ENCODE results near the gene TFF3.
A peak's percentile ranks its signal among the peaks of the same experiment; 100 is the strongest.
"Not testable (repeated sequence)": the region's sequence is repeated elsewhere in the genome, so short reads cannot be mapped to it uniquely, and the experiment has no call there.

The TFF3 gene

GRCh38 chr21:42303443-42303842, 11.8 kb downstream of the TFF3 start:
- no peak for DNase-seq

- no peak for DNase-seq
Observed at GRCh38 chr21:42302794-42303193, 12.4 kb downstream of the TFF3 start.

- peak in 1 of 2 experiments; percentile 38 for DNase-seq
Observed at GRCh38 chr21:42302076-42302650, 13.0 kb downstream of the TFF3 start.

GRCh38 chr21:42301371-42302075, 13.7 kb downstream of the TFF3 start:
- no peak for DNase-seq

GRCh38 chr21:42300956-42301355, 14.3 kb downstream of the TFF3 start:
- DNase-seq = no peak

GRCh38 chr21:42300045-42300583, 15.1 kb downstream of the TFF3 start:
- no peak for DNase-seq

GRCh38 chr21:42299324-42300044, 15.7 kb downstream of the TFF3 start:
- no peak for DNase-seq

- no peak for DNase-seq
Observed at GRCh38 chr21:42298657-42299056, 16.6 kb downstream of the TFF3 start.

GRCh38 chr21:42298237-42298636, 17.0 kb downstream of the TFF3 start:
- no peak for DNase-seq

- no peak for DNase-seq
Observed at GRCh38 chr21:42297377-42297776, 17.8 kb downstream of the TFF3 start.

- no peak for DNase-seq
Observed at GRCh38 chr21:42296501-42296900, 18.7 kb downstream of the TFF3 start.

- DNase-seq = no peak
Observed at GRCh38 chr21:42295845-42296244, 19.4 kb downstream of the TFF3 start.

GRCh38 chr21:42294273-42294880, 20.8 kb downstream of the TFF3 start:
- DNase-seq = no peak

- DNase-seq = no peak
Observed at GRCh38 chr21:42293649-42294272, 21.4 kb downstream of the TFF3 start.

- DNase-seq = not testable (repeated sequence)
Observed at GRCh38 chr21:42292563-42293142, 22.6 kb downstream of the TFF3 start.

GRCh38 chr21:42291751-42292562, 23.3 kb downstream of the TFF3 start:
- no peak for DNase-seq

- no peak for DNase-seq
Observed at GRCh38 chr21:42291003-42291750, 24.0 kb downstream of the TFF3 start.

- no peak for DNase-seq
Observed at GRCh38 chr21:42290505-42290904, 24.7 kb downstream of the TFF3 start.

GRCh38 chr21:42289926-42290325, 25.3 kb downstream of the TFF3 start:
- DNase-seq = no peak

- no peak for DNase-seq
Observed at GRCh38 chr21:42288962-42289361, 26.2 kb downstream of the TFF3 start.
